WI38 (cell line): ENCODE results near the gene VPS4B.

Source experiments
- H3K4me3 ChIP-seq: 2 replicates; pipeline ENCODE4 v1.5.1; 2011; ENCODE audit warnings: low read depth, mild to moderate bottlenecking, control low read depth, low read length
- CTCF ChIP-seq: IDR thresholded peaks from 2 replicates; pipeline ENCODE4 v1.5.1; 2012; ENCODE audit warnings: low read depth, mild to moderate bottlenecking, control low read depth, low read length

VPS4B gene

GRCh38 chr18:63342206-63342605 lies 80.1 kb downstream of the VPS4B start:
- H3K4me3 ChIP-seq, result no peak overlapping the region
- TF ChIP-seq CTCF, result peak; percentile 55

GRCh38 chr18:63339920-63340484 lies 82.3 kb downstream of the VPS4B start:
- TF ChIP-seq CTCF, result 0 out of 2 replicates have a peak, but pooled peaks have one; percentile 18
- H3K4me3 ChIP-seq, result no peak overlapping the region
